BE2C (cell line): ENCODE data around the gene NPIPB6.

Experiments
- DNase-seq: peaks from one replicate; pipeline ENCODE4 v3.0.0-alpha.2; 2020
- H3K27me3 ChIP-seq: fragments of 250-450 bp; sonication (Bioruptor Pico); 2 replicates; pipeline ENCODE4 v1.5.1; 2020; ENCODE audit warnings: mild to moderate bottlenecking
- H3K36me3 ChIP-seq: fragments of 250-450 bp; sonication (Bioruptor Pico); 2 replicates; pipeline ENCODE4 v1.5.1; 2020; ENCODE audit warnings: mild to moderate bottlenecking
- H3K4me1 ChIP-seq: fragments of 250-450 bp; sonication (Bioruptor Pico); 2 replicates; pipeline ENCODE4 v1.5.1; 2020
- H3K4me3 ChIP-seq: 2 replicates; pipeline ENCODE4 v1.5.1; 2011; ENCODE audit warnings: low read depth, low read length
- H3K9me3 ChIP-seq: fragments of 250-450 bp; sonication (Bioruptor Pico); 2 replicates; pipeline ENCODE4 v1.5.1; 2020
- CTCF ChIP-seq: IDR thresholded peaks from 2 replicates; pipeline ENCODE4 v1.5.1; 2012; ENCODE audit warnings: mild to moderate bottlenecking, low read depth, low read length

NPIPB6 gene

GRCh38 chr16:28293601-28293960 lies 69.7 kb downstream of the NPIPB6 start:
- TF ChIP-seq CTCF: no peak
- H3K36me3 ChIP-seq: no peaks in the 10 kb centered on the region; the same call in 1 of the 2 replicates
- peak overlapping the region; percentile 74 for H3K4me3 ChIP-seq
- DNase-seq: no peak
- H3K4me1 ChIP-seq: peaks cover 4% of the 10 kb centered on the region
- H3K9me3 ChIP-seq: no peaks in the 10 kb centered on the region
- peaks cover 7% of the 10 kb centered on the region; the same call in 1 of the 2 replicates for H3K27me3 ChIP-seq

GRCh38 chr16:28292731-28293600 lies 70.3 kb downstream of the NPIPB6 start:
- Histone ChIP-seq H3K4me1 (peaks cover 4% of the 10 kb centered on the region), H3K36me3 (no peaks in the 10 kb centered on the region; the same call in 1 of the 2 replicates), H3K9me3 (no peaks in the 10 kb centered on the region), H3K27me3 (peaks cover 7% of the 10 kb centered on the region; the same call in 1 of the 2 replicates), H3K4me3 (peak overlapping the region; percentile 74)
- TF ChIP-seq CTCF: no peak
- DNase-seq: no peak
